Thyroid gland (tissue), 4 donors: ENCODE data around the gene RNF5.

Source experiments
- CTCF ChIP-seq, 6 experiments: fragments of 200-600 bp in 3 of 6; fragments of 450-650 bp in 3 of 6; sonication (generic) in 3 of 6; IDR thresholded peaks; one replicate each; pipeline ENCODE4 v1.5.1; 2016 to 2019; ENCODE audit warnings: antibody characterized with exemption in 6 of 6, mild to moderate bottlenecking in 2 of 6, inconsistent platforms in 1 of 6, moderate library complexity in 1 of 6
- POLR2A ChIP-seq, 2 donors: fragments of 450-650 bp; IDR thresholded peaks; one replicate each; pipeline ENCODE4 v1.6.1; 2017; ENCODE audit warnings: antibody characterized with exemption in 2 of 2, mild to moderate bottlenecking in 2 of 2, moderate library complexity in 1 of 2

GRCh38 chr6:32128751-32129296 lies 49.4 kb upstream of the RNF5 start:
- TF ChIP-seq CTCF (IDR thresholded peaks at IDR 0.05), result no peak
- no peak for TF ChIP-seq POLR2A (IDR thresholded peaks at IDR 0.05)
